ENCODE data around the gene ADAM30. TPM values are rescaled to one million over a fixed set of nuclear protein-coding genes. Genes with fewer than 3 reads are reported as not detected.

ADAM30 gene
- polyA plus RNA-seq, 3 donors, result not detected

Other genes with a start within 250 kb of the ADAM30 start
- 10 to 100 TPM; 21.2 to 23.7 (median 21.9) TPM for gene ZNF697, start 248.2 kb downstream of the ADAM30 start, polyA plus RNA-seq (ENCODE audit: insufficient read length in 3 of 3)
- 100 to 1,000 TPM; 238 to 292 (median 288) TPM for gene PHGDH, start 184.6 kb downstream of the ADAM30 start, polyA plus RNA-seq (ENCODE audit: insufficient read length in 3 of 3)
- gene HMGCS2, start 127.6 kb downstream of the ADAM30 start, polyA plus RNA-seq (ENCODE audit: insufficient read length in 3 of 3), result 100 to 1,000 TPM in 1 of 3 donors, 10 to 100 TPM in 2; 44.8 to 113 (median 80.0) TPM
- gene REG4, start 85.1 kb downstream of the ADAM30 start, polyA plus RNA-seq (ENCODE audit: insufficient read length in 3 of 3), result 1 to 10 TPM in 1 of 3 donors, under 1 TPM in 2; 0.75 to 1.4 (median 0.85) TPM
- 100 to 1,000 TPM; 143 to 160 (median 148) TPM for gene NOTCH2, start 173.1 kb upstream of the ADAM30 start, polyA plus RNA-seq (ENCODE audit: insufficient read length in 3 of 3)